SU-DHL-6 (cell line): ENCODE measurements around the gene HTR1E.
"Not testable (repeated sequence)": the region's sequence is repeated elsewhere in the genome, so short reads cannot be mapped to it uniquely, and the experiment has no call there.

Source experiments
- H2AFZ ChIP-seq: fragments of 200-600 bp; sonication (generic); 2 replicates; pipeline ENCODE4 v1.6.1; 2014; ENCODE audit warnings: low read depth, mild to moderate bottlenecking, moderate library complexity, mixed read lengths, antibody characterized with exemption, low read length; ENCODE audit not compliant: severe bottlenecking
- H3F3A ChIP-seq: fragments of 200-600 bp; shearing (Covaris generic); 2 replicates; pipeline ENCODE4 v1.6.0; 2016; ENCODE audit warnings: antibody characterized with exemption, mild to moderate bottlenecking; ENCODE audit not compliant: insufficient read depth
- H3K27ac ChIP-seq: fragments of 200-600 bp; sonication (generic); 2 replicates; pipeline ENCODE4 v1.5.1; 2016; ENCODE audit warnings: low read depth, mild to moderate bottlenecking, low read length, moderate library complexity, mixed read lengths
- H3K27me3 ChIP-seq: fragments of 200-600 bp; sonication (generic), shearing (Covaris generic); 2 replicates; pipeline ENCODE4 v1.6.0; 2014; ENCODE audit warnings: mild to moderate bottlenecking, low read length
- H3K36me3 ChIP-seq: fragments of 200-600 bp; sonication (generic); 2 replicates; pipeline ENCODE4 v1.6.1; 2014; ENCODE audit warnings: mild to moderate bottlenecking, low read length, mixed read lengths
- H3K4me2 ChIP-seq: fragments of 300-600, 200-600 bp; shearing (Covaris generic), sonication (generic); 2 replicates; pipeline ENCODE4 v1.6.0; 2014; ENCODE audit warnings: low read length, low read depth, mild to moderate bottlenecking; ENCODE audit not compliant: poor library complexity, severe bottlenecking
- H3K4me3 ChIP-seq: fragments of 200-600 bp; sonication (generic); 2 replicates; pipeline ENCODE4 v1.5.1; 2014; ENCODE audit warnings: antibody characterized with exemption, low read length, mild to moderate bottlenecking, mixed read lengths; ENCODE audit not compliant: insufficient read depth, poor library complexity, severe bottlenecking
- H3K79me2 ChIP-seq: fragments of 200-600 bp; sonication (generic); 2 replicates; pipeline ENCODE4 v1.6.1; 2014; ENCODE audit warnings: mild to moderate bottlenecking, low read length, moderate library complexity; ENCODE audit not compliant: insufficient read depth
- H3K9ac ChIP-seq: fragments of 200-600 bp; sonication (generic); 2 replicates; pipeline ENCODE4 v1.7.0; 2014; ENCODE audit warnings: mild to moderate bottlenecking, low read length
- H3K9me2 ChIP-seq: fragments of 200-600 bp; sonication (generic); replicated peaks from 2 replicates; pipeline ENCODE4 v1.6.1; 2014; ENCODE audit warnings: low read length; ENCODE audit not compliant: insufficient read depth
- H3K9me3 ChIP-seq: fragments of 200-600 bp; sonication (generic); 2 replicates; pipeline ENCODE4 v1.6.1; 2014; ENCODE audit warnings: low read length, mixed read lengths; ENCODE audit not compliant: insufficient read depth
- H4K20me1 ChIP-seq: fragments of 200-600 bp; sonication (generic); 2 replicates; pipeline ENCODE4 v1.6.1; 2014; ENCODE audit warnings: low read depth, mild to moderate bottlenecking, antibody characterized with exemption, low read length, moderate library complexity, mixed read lengths
- CTCF ChIP-seq: fragments of 200-600 bp; sonication (generic); IDR thresholded peaks from one replicate; pipeline ENCODE4 v1.5.1; 2017; ENCODE audit warnings: antibody characterized with exemption, mild to moderate bottlenecking, low read length, moderate library complexity; ENCODE audit not compliant: insufficient read depth, poor library complexity, severe bottlenecking
- EZH2phosphoT487 ChIP-seq: fragments of 200-600 bp; sonication (generic), shearing (Covaris generic); conservative IDR thresholded peaks from 2 replicates; pipeline ENCODE4 v1.6.1; 2018; ENCODE audit warnings: mild to moderate bottlenecking, antibody characterized with exemption, low read length, moderate library complexity, mixed read lengths

The HTR1E gene

DNA sequence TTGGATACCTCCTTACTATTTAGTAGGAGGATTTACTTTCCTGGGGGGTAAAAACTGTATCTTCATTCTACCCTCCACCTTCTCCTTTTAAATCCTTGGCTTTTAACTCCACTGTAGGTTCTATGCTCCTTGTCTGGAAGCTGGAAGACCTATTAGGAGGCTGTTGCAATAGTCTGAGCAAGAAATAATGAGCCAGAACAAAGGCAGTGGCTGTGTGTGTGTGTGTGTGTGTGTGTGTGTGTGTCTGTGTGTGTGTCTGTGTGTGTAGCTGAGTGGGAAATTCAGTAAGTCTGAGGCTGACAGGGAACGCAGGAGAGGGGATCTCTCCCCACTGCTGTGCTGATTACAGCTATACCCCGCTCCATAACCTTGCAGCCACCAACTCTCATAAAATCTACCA lies 35.8 kb downstream of the HTR1E start:
- Histone ChIP-seq H3K9me2 (no peaks in the 10 kb centered on the region), H3K36me3 (no peaks in the 10 kb centered on the region), H3K27ac (no peak overlapping the region), H3K79me2 (no peaks in the 10 kb centered on the region), H3K4me2 (no peak overlapping the region), H3K27me3 (no peaks in the 10 kb centered on the region), H3K9ac (no peak overlapping the region), H3K4me3 (no peak overlapping the region), H3F3A (no peaks in the 10 kb centered on the region), H4K20me1 (no peaks in the 10 kb centered on the region), H3K9me3 (no peaks in the 10 kb centered on the region), H2AFZ (no peak overlapping the region)
- TF ChIP-seq CTCF, result no peak
- no peak for TF ChIP-seq EZH2phosphoT487

DNA sequence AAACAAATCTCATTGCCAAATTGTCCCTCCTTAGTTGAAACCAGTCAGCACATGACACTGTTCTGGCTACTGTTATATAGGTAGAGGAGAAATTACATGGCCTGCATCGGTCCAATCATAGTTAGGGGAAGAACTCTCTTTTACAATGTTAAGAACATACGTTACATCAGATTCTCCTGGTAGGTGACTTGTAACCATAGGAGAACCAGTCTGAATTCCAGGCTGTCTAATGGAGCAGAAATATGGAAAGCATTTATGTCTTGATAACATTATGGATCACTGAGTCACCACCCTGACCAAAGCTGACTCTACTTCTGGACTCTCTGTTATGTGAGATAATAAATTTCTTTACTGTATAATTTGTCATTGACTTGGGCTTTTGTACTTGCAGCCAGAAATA lies 40.9 kb downstream of the HTR1E start:
- no peak for TF ChIP-seq CTCF
- no peak for TF ChIP-seq EZH2phosphoT487
- Histone ChIP-seq H3K9me3 (no peaks in the 10 kb centered on the region), H3K27me3 (no peaks in the 10 kb centered on the region), H3K27ac (no peak overlapping the region), H3K4me3 (no peak overlapping the region), H3K4me2 (no peak overlapping the region), H2AFZ (no peak overlapping the region), H3K9ac (no peak overlapping the region), H3F3A (no peaks in the 10 kb centered on the region), H3K9me2 (peaks cover 3% of the 10 kb centered on the region; the same call in 1 of the 2 replicates), H3K79me2 (no peaks in the 10 kb centered on the region), H3K36me3 (no peaks in the 10 kb centered on the region), H4K20me1 (no peaks in the 10 kb centered on the region)

GRCh38 chr6:87001494-87001893 lies 64.2 kb downstream of the HTR1E start:
- no peak overlapping the region for H3K27ac ChIP-seq
- H3K4me3 ChIP-seq, result no peak overlapping the region
- no peak overlapping the region for H3K4me2 ChIP-seq
- H3K27me3 ChIP-seq, result no peaks in the 10 kb centered on the region
- H3K79me2 ChIP-seq, result no peaks in the 10 kb centered on the region
- H4K20me1 ChIP-seq, result no peaks in the 10 kb centered on the region
- H3K9ac ChIP-seq, result no peak overlapping the region
- TF ChIP-seq CTCF (no peak), EZH2phosphoT487 (no peak)
- H3F3A ChIP-seq, result no peaks in the 10 kb centered on the region
- H3K36me3 ChIP-seq, result no peaks in the 10 kb centered on the region
- no peak overlapping the region for H2AFZ ChIP-seq
- H3K9me2 ChIP-seq, result no peaks in the 10 kb centered on the region
- no peaks in the 10 kb centered on the region for H3K9me3 ChIP-seq

DNA sequence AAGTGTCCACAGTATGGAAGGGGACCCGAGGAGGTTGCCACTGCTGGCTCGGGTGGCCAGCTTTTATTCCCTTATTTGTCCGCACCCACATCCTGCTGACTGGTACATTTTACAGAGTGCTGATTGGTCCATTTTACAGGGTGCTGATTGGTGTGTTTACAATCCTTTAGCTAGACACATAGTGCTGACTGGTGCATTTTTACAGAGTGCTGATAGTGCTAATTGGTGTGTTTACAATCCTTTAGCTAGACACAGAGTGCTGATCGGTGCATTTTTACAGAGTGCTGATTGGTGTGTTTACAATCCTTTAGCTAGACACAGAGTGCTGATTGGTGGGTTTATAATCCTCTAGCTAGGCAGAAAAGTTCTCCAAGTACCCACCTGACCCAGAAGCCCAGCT lies 65.1 kb downstream of the HTR1E start:
- not testable (repeated sequence) for H3K36me3 ChIP-seq, H3K9ac ChIP-seq, H3K27me3 ChIP-seq, H3K79me2 ChIP-seq, H4K20me1 ChIP-seq, H3K4me3 ChIP-seq, H3K4me2 ChIP-seq, H3K9me2 ChIP-seq, H3K27ac ChIP-seq, H2AFZ ChIP-seq, H3K9me3 ChIP-seq, H3F3A ChIP-seq

DNA sequence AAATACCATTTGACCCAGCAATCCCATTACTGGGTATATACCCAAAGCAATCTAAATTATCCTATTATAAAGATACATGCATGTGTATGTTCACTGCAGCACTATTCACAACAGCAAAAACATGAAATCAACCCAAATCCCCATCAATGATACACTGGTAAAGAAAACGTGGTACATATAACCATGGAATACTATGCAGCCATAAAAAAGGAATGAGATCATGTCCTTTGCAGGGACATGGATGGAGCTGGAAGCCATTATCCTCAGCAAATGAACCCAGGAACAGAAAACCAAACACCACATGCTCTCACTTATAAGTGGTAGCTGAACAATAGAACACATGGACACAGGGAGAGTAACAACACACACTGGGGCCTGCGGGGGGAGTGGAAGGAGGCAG lies 69.2 kb downstream of the HTR1E start:
- H3K27ac ChIP-seq, H3F3A ChIP-seq, H3K9me3 ChIP-seq, H3K27me3 ChIP-seq, H4K20me1 ChIP-seq, H3K9me2 ChIP-seq, H3K4me2 ChIP-seq, H3K79me2 ChIP-seq, H2AFZ ChIP-seq, H3K36me3 ChIP-seq, H3K9ac ChIP-seq, H3K4me3 ChIP-seq: not testable (repeated sequence)

GRCh38 chr6:87009581-87009980 lies 72.3 kb downstream of the HTR1E start:
- not testable (repeated sequence) for H2AFZ ChIP-seq, H3K27me3 ChIP-seq, H3K79me2 ChIP-seq, H3K4me3 ChIP-seq, H3K9ac ChIP-seq, H3K4me2 ChIP-seq, H4K20me1 ChIP-seq, H3K9me2 ChIP-seq, H3K9me3 ChIP-seq, H3F3A ChIP-seq, H3K27ac ChIP-seq, H3K36me3 ChIP-seq
